ENCODE results near the gene SPSB4.
"Not testable (repeated sequence)": the region's sequence is repeated elsewhere in the genome, so short reads cannot be mapped to it uniquely, and the experiment has no call there.

The SPSB4 gene

GRCh38 chr3:141095546-141095937 is 44.4 kb downstream of the SPSB4 start:
- DNase-seq (ENCODE audit: low read depth) = no peak

- no peak for DNase-seq (ENCODE audit: low read depth)
Measured at GRCh38 chr3:141096164-141096563, 45.0 kb downstream of the SPSB4 start.

- no peak for DNase-seq (ENCODE audit: low read depth)
Measured at GRCh38 chr3:141096981-141097380, 45.8 kb downstream of the SPSB4 start.

GRCh38 chr3:141100112-141100511 is 49.0 kb downstream of the SPSB4 start:
- no peak for DNase-seq (ENCODE audit: low read depth)

DNA sequence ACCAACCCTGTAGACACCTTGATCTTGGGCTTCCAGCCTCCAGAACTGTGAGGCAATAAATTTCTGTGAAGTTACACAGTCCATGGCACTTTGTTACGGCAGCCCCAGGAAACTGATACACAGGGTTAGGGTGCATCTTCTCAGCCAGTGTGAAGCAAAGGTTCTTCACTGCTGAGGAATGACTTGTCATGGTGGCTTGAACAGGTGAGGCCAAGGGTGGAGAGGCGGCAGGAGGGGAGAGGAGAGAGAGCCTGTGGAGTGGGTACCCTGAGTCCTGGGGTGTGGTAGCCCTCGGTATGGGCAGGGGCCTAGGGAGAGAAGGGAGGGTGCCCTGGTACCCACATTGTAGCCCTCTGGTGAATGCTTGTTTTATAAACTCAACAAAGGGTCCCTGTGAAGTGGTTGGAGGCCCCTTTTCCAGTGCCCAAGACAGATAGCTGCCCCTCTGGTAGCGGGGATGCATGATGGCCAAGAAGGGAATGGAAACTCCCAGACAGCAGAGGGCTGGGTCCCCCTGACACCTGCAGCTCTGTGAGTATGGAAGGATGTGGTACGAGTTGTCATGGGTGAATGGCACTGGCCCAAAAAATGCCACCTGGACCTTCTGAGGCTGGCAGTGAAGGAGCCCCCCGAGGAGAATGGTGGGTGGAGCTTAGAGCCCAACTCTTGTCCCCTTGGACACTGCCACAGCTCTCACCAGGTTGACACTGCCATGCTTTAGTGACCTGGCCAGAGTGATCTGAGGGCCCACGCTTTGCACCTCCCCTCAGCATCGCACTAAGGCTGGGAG is 49.6 kb downstream of the SPSB4 start:
- DNase-seq (ENCODE audit: low read depth) = no peak

DNA sequence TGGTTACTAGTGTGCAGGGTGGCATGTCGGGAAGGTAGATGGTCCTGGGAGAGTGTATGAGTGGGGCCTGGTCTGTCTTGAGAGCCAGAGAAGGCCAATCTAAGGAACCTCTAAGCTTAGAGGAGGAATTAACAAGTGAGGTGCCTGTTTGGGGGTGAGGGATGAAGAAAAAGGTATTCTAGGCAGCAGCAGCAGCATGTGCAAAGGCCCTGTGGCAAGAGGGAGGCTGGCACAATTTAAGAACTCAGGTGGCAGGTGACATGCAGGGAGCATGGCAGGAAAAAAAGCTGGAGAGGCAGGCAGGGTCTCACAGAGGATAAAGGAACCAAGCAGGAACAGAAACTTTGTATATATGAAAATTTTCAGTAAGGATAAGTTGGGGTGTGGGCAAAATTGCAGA is 51.2 kb downstream of the SPSB4 start:
- no peak for DNase-seq (ENCODE audit: low read depth)

DNA sequence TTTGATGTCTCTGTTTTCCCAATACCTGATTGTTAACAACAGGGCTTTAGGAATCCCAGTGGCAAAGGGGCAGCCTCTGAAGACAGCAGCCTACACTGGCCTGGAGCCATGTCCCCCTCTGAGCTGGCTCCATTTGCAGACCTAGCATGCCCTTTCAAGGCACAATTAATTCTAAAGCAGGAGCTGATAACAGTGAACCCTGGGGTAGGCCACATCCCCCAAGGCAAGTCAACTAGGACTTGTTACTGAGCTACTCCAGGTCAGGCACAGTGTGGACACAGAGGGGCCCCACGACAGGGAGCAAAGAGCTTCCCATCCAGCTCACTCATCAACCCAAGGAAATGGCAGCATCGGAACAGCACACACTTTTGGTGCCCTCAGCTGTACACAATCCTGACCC is 51.9 kb downstream of the SPSB4 start:
- DNase-seq (ENCODE audit: low read depth) = no peak

GRCh38 chr3:141103503-141103902 is 52.4 kb downstream of the SPSB4 start:
- DNase-seq (ENCODE audit: low read depth) = no peak

DNA sequence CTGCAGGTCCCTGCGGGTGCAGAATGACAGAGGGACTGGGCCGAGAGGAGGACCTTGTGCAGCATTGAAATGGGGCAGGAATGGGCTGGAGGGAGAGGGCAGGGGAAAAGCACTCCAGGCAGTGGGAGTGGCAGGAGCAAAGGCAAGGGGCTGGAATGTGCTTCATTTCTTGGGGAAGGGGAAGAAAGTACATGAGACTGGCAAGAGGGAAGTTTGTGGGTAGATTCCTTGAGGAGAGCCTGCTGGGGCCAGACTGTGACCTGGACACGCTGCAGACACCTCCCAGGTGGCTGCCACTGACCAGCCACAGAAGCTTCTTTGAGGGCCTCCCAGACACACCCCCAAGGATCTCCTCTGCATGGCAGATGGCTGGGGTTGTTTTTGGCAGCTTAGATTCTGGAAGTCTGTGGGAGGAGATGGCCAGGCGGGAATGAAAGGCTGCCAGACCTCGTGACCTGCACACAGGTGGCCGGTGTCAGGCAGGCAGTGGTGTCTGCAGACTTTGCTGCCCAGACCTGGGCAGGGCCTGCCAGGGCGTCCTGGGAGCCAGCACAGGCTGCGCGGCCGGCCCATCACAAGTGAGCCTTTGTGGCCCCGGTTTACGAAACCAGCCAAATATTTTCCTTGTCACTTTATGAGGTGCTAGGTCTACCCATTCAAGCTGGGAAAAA is 53.1 kb downstream of the SPSB4 start:
- no peak for DNase-seq (ENCODE audit: low read depth)

GRCh38 chr3:141105828-141106628 is 54.9 kb downstream of the SPSB4 start:
- DNase-seq (ENCODE audit: low read depth) = peak; percentile 4

DNA sequence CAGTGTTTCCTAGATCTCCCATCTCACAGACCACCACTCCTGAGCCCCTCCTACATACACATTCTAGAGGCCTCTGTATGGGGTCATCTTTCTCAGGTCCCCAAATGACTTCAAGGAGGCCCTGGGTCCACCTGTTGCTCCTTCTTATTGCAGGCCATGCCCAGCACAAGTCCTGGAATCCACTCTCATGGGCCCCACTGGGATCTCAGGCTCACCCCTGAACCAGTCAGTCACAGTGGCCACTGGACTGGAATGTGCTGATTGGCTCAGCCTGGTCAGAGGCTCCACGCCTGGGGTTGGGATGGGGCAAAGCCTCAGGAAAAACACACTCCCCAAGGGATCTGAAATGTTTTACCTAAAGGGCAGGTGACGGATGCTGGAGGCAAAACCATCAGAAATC is 55.7 kb downstream of the SPSB4 start:
- no peak for DNase-seq (ENCODE audit: low read depth)

GRCh38 chr3:141108039-141108438 is 56.9 kb downstream of the SPSB4 start:
- DNase-seq (ENCODE audit: low read depth) = no peak

DNA sequence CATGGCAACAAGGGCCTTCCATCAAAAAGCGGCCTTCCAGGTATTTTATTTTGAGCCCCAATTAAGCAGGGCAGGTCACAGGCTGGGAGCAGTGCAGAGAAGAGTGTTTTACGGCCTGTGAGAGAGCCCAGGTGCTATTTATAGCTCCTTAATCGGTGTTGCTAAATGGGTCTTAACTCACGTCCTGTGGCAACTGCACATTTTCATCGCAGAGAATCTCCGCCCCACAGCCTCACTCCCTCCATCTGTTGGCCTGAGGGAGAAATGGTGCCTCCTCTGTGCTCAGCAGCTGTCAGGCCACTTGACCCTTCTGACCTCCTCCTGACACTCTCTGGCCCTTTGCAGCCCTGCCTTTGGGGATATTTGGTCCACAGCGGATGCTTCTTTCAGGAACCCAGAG is 58.6 kb downstream of the SPSB4 start:
- DNase-seq (ENCODE audit: low read depth) = no peak

DNA sequence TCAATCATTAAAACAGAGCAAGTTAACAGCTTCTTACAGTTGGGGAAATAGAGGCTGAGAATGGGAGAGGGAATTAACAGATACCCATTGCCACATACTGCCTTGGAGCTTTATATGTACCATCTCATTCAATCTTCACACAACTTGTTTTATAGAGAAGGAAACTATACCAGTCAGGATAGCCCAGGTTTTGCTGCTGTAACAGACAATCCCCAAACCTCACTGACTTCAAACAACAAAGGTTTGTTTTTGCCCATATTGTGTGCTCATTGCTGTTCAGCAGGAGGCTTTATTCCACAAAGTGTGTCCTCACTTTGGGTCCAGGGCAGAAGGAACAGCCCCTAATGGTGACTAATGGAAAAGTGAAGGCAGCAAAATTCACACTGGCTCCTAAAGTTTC is 59.2 kb downstream of the SPSB4 start:
- DNase-seq (ENCODE audit: low read depth) = no peak

GRCh38 chr3:141111364-141112155 is 60.4 kb downstream of the SPSB4 start:
- DNase-seq (ENCODE audit: low read depth) = no peak

DNA sequence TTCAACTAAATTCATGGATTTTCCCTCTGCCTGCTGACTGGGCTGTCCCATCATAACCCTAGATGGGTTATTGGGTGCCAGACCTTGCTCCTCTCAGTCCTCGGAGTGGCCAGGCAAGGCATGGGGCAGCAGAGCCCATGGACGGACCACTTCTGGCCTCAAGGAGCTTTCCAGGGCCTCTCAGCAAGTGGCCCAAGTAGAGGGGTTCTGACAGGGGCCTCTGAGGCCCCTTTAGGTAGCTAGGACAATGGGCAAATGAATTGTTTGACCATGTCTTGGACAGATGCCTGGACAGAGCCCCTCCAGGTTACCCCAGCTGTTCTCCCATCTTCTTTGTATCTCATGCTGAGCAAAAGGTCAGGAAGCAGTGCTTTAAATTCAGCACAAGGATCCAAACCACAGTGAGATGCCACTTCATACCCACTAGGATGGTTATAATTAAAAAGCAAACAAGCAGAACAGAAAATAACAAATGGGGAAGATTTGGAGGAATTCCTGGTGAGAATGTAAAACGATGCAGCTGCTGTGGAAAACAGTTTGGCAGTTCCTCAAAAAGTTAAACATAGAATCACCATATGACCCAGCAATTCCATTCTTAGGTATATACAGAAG is 61.6 kb downstream of the SPSB4 start:
- DNase-seq (ENCODE audit: low read depth) = no peak

- not testable (repeated sequence) for DNase-seq (ENCODE audit: low read depth)
Measured at GRCh38 chr3:141113680-141114079, 62.5 kb downstream of the SPSB4 start.

GRCh38 chr3:141114179-141114745 is 63.1 kb downstream of the SPSB4 start:
- no peak for DNase-seq (ENCODE audit: low read depth)

- no peak for DNase-seq (ENCODE audit: low read depth)
Measured at GRCh38 chr3:141114816-141115460, 63.8 kb downstream of the SPSB4 start.

DNA sequence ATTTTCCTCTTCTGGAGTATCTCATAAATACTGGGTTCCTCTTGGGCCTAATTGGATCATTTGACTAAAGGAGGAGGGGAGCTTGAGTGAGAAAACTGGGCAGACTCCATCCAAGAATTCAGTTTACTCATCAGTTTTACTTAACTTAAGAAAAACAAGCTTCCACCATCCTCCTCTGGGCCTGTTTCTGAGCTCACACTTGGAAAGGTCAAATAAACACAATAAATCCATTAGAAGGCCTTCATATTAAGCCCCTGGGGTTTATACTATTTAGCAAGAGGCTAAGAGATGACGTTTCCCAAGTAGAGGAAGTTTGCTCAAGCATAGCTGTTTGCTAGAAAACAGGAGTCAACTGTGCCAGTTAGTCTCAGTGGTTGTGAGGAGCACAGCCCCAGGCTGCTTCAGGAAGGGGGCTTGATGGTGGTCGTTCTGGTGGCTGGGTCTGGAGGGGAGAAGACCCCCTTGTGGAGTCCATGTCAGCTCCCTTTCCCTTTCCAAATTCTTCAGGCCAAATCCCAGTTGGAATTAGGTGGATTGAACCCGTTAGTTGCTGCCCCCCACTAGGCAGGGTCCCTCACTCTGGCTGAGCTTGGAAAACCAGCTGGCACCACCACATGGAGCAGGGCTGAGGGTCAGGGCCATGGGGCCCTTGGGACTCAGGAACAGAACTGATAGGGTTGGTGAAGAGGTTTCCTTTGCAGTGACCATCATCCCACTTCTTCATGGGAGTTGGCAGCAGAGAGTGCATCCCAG is 64.8 kb downstream of the SPSB4 start:
- DNase-seq (ENCODE audit: low read depth) = no peak
